Activated CD8-positive, alpha-beta T cell treated with anti-CD3 and anti-CD28 coated beads for 36 hours (primary cell): ENCODE data around the gene AKAP9. TPM values are rescaled to one million over a fixed set of nuclear protein-coding genes. Genes with fewer than 3 reads are reported as not detected.

Experiments
- ATAC-seq: fragments of 200-7000 bp; cut with Tn5 transposase; one replicate; pipeline ENCODE4 v1.10.0; 2021; ENCODE audit warnings: mild to moderate bottlenecking, moderate library complexity
- CTCF ChIA-PET: fragments of 350-600 bp; sonication (Branson Sonifier 250); formaldehyde crosslinking; loops from one replicate; lab custom pipeline; 2021; ENCODE audit warnings: antibody characterized with exemption; lab: Charles Lee
- POLR2A ChIA-PET: fragments of 350-600 bp; sonication (Branson Sonifier 250); formaldehyde crosslinking; loops from one replicate; lab custom pipeline; 2021; ENCODE audit warnings: antibody characterized with exemption; lab: Charles Lee
- DNase-seq: peaks from one replicate; pipeline ENCODE4 v3.0.0-alpha.2; 2020
- H3K27ac Mint-ChIP-seq: one replicate; pipeline ENCODE4 v1.8.0; 2021; ENCODE audit warnings: mild to moderate bottlenecking, mixed read lengths
- H3K27me3 Mint-ChIP-seq: one replicate; pipeline ENCODE4 v1.8.0; 2021; ENCODE audit warnings: mixed read lengths
- H3K36me3 Mint-ChIP-seq: one replicate; pipeline ENCODE4 v1.8.0; 2021; ENCODE audit warnings: low read depth, mixed read lengths
- H3K4me1 Mint-ChIP-seq: one replicate; pipeline ENCODE4 v1.8.0; 2021; ENCODE audit warnings: low read depth, mixed read lengths
- H3K4me3 Mint-ChIP-seq: one replicate; pipeline ENCODE4 v1.8.0; 2021; ENCODE audit warnings: mild to moderate bottlenecking, moderate library complexity, mixed read lengths
- H3K9me3 Mint-ChIP-seq: one replicate; pipeline ENCODE4 v1.8.0; 2021; ENCODE audit warnings: mixed read lengths
- intact Hi-C: fragments of 100-400 bp; cut with micrococcal nuclease; formaldehyde crosslinking; loops from one replicate; pipeline ENCODE4 v1.10.0; 2022
- total RNA-seq, 2 experiments: library from RNA; stranded (reverse); gene quantifications; one replicate each; pipeline ENCODE4 v1.2.3, GENCODE V29; 2021
- TF ChIP-seq, protein P1 (sequence below): fragments of 200-600 bp; IDR thresholded peaks from one replicate; pipeline ENCODE4 v1.8.0; 2022; ENCODE audit warnings: antibody characterized with exemption, mild to moderate bottlenecking

Gene AKAP9
- total RNA-seq, 2 experiments from 2014 or later = 24.8 to 28.4 TPM

DNA sequence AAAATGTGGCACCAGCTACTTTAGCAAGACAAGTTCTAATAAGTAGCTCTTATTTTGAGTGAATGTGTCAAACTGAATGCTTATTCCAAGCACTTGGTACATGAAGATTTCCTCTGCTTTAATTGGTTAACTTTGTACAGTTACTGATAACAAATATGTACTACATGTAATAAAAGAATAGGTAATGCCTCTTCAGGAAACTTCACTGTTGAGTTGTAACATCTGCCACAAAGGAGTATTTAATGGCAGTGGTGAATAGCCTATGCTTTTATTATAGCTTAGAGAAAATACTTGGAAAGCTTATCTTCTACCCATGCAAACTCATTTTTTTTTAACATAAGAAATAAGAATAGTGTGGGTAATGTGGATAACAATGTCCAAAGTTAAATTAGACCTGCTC lies 111.0 kb downstream of the AKAP9 start:
- intact Hi-C loops = no loop called here
- ATAC-seq (no peak), DNase-seq (no peak)
- Mint-ChIP-seq H3K27ac (no peak overlapping the region), H3K9me3 (no peaks in the 10 kb centered on the region), H3K27me3 (no peaks in the 10 kb centered on the region), H3K4me1 (peaks cover 2% of the 10 kb centered on the region), H3K4me3 (no peak overlapping the region), H3K36me3 (peaks cover 23% of the 10 kb centered on the region)
- ChIA-PET POLR2A (no interaction called here), CTCF (interaction anchor here (1.6 kb wide), 1 partner anchor 222 kb away, joined by 3 read pairs; no protein-coding TSS in a partner anchor)
- TF ChIP-seq, protein P1, sequence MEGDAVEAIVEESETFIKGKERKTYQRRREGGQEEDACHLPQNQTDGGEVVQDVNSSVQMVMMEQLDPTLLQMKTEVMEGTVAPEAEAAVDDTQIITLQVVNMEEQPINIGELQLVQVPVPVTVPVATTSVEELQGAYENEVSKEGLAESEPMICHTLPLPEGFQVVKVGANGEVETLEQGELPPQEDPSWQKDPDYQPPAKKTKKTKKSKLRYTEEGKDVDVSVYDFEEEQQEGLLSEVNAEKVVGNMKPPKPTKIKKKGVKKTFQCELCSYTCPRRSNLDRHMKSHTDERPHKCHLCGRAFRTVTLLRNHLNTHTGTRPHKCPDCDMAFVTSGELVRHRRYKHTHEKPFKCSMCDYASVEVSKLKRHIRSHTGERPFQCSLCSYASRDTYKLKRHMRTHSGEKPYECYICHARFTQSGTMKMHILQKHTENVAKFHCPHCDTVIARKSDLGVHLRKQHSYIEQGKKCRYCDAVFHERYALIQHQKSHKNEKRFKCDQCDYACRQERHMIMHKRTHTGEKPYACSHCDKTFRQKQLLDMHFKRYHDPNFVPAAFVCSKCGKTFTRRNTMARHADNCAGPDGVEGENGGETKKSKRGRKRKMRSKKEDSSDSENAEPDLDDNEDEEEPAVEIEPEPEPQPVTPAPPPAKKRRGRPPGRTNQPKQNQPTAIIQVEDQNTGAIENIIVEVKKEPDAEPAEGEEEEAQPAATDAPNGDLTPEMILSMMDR = no peak

DNA sequence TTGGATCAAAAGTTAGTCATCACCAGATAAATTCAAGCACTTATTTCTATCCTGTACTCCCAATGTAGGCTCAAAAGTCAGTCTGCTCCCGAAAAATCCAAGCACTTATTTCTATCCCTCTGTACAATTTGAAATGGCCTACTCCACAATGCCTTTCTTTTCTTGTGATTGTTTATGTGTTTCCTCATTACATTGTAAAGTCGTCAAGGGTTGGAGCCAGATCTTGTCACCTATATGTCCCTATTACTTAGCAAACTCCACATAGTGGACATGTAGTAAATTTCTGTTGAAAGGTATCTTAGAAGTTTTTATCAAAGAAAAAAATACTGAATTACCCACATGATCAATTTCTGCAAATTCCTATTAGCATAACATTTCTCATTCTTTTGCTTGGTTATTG lies 111.5 kb downstream of the AKAP9 start:
- no peak overlapping the region for H3K27ac Mint-ChIP-seq
- POLR2A ChIA-PET = no interaction called here
- no peak for ATAC-seq
- no peak overlapping the region for H3K4me3 Mint-ChIP-seq
- peaks cover 2% of the 10 kb centered on the region for H3K4me1 Mint-ChIP-seq
- CTCF ChIA-PET = no interaction called here
- intact Hi-C loops = no loop called here
- H3K27me3 Mint-ChIP-seq = no peaks in the 10 kb centered on the region
- DNase-seq = no peak
- H3K36me3 Mint-ChIP-seq = peaks cover 19% of the 10 kb centered on the region
- H3K9me3 Mint-ChIP-seq = no peaks in the 10 kb centered on the region
- TF ChIP-seq, protein P1 = no peak

DNA sequence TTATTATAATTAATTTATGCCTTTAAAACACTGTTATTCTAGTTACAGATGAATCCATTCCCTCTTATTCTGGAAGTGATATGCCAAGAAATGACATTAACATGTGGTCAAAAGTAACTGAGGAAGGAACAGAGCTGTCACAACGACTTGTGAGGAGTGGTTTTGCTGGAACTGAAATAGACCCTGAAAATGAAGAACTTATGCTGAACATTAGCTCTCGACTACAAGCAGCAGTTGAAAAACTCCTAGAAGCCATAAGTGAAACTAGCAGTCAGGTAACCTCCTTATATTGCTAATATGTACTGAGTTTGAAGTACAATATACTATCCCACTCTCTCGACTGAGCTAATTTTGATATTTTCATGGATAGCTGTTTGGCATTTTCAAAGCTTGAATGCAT lies 112.0 kb downstream of the AKAP9 start:
- peaks cover 19% of the 10 kb centered on the region for H3K36me3 Mint-ChIP-seq
- CTCF ChIA-PET = no interaction called here
- no peak for DNase-seq

DNA sequence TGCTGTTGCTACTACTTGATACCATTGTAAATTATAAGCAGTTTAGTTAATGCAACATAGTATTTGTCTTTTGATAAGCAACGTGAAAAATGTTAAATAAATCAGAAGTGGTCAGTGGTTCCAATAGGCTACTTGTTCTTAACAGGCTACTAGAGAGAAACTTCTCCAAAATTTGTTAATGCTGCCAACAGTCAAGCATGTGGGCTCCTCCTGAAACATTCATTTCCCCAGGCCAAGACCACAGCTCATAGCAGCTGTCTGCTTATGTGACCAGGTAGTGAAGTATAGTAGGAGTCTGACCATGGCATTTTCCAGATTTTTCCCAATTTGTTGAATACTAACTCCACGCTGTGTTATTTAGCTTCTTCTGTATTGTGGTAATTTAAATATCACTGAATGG lies 112.7 kb downstream of the AKAP9 start:
- ATAC-seq (no peak), DNase-seq (no peak)
- no peaks in the 10 kb centered on the region for H3K27me3 Mint-ChIP-seq
- H3K36me3 Mint-ChIP-seq = peaks cover 18% of the 10 kb centered on the region
- intact Hi-C loops = no loop called here
- no peaks in the 10 kb centered on the region for H3K9me3 Mint-ChIP-seq
- POLR2A ChIA-PET = no interaction called here
- no peak overlapping the region for H3K27ac Mint-ChIP-seq
- H3K4me3 Mint-ChIP-seq = no peak overlapping the region
- peaks cover 11% of the 10 kb centered on the region for H3K4me1 Mint-ChIP-seq
- TF ChIP-seq, protein P1 = no peak
- CTCF ChIA-PET = no interaction called here

More for the DNA sequence above, 112.0 kb downstream of the AKAP9 start:
- POLR2A ChIA-PET = no interaction called here
- peaks cover 6% of the 10 kb centered on the region for H3K4me1 Mint-ChIP-seq
- no peaks in the 10 kb centered on the region for H3K27me3 Mint-ChIP-seq
- TF ChIP-seq, protein P1 = no peak
- H3K9me3 Mint-ChIP-seq = no peaks in the 10 kb centered on the region
- H3K27ac Mint-ChIP-seq = no peak overlapping the region
- ATAC-seq = no peak
- H3K4me3 Mint-ChIP-seq = no peak overlapping the region
- intact Hi-C loops = no loop called here

DNA sequence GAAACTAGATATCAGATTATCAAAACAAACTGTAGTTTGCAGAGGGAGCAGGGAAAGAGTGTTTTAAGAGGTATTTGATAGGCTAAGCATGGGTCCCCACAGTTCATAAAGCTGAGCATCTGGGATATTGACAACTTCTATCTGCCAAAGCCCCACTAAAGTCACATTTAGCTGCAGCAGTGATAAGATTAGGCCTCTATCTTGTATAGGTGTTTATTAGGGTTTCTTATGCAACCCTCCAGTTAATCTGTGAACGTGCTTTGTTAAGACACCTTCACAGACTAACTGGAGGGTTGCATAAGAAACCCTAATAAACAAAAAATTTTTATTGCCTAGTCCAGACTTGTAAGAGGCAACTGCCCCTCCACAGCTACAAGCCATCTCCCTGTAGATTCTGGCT lies 115.6 kb downstream of the AKAP9 start:
- Mint-ChIP-seq H3K4me3 (no peak overlapping the region), H3K36me3 (peaks cover 2% of the 10 kb centered on the region), H3K9me3 (no peaks in the 10 kb centered on the region), H3K27me3 (no peaks in the 10 kb centered on the region), H3K27ac (no peak overlapping the region), H3K4me1 (peaks cover 14% of the 10 kb centered on the region)
- POLR2A ChIA-PET = no interaction called here
- DNase-seq (no peak), ATAC-seq (no peak)
- TF ChIP-seq, protein P1 = no peak
- intact Hi-C loops = no loop called here
- CTCF ChIA-PET = interaction anchor here (1.3 kb wide), 1 partner anchor 175 kb away, joined by 5 read pairs; no protein-coding TSS in a partner anchor
